NT2/D1 (cell line): Measurements from ENCODE around the gene EMP3.

ENCODE experiments used
- DNase-seq: peaks from one replicate; pipeline ENCODE4 v3.0.0-alpha.2; 2011; ENCODE audit warnings: low read depth, low spot score
- H3K27me3 ChIP-seq: 2 replicates; pipeline ENCODE4 v1.6.0; 2011; ENCODE audit warnings: mild to moderate bottlenecking; ENCODE audit not compliant: insufficient read length, insufficient read depth
- H3K36me3 ChIP-seq: 2 replicates; pipeline ENCODE4 v1.6.1; 2011; ENCODE audit warnings: mild to moderate bottlenecking, low read length, mixed read lengths; ENCODE audit not compliant: insufficient read depth, insufficient read length
- H3K4me1 ChIP-seq: 2 replicates; pipeline ENCODE4 v1.5.1; 2011; ENCODE audit not compliant: insufficient read depth, insufficient read length
- H3K4me3 ChIP-seq: 2 replicates; pipeline ENCODE4 v1.5.1; 2011; ENCODE audit warnings: low read depth; ENCODE audit not compliant: insufficient read length
- H3K9ac ChIP-seq: 2 replicates; pipeline ENCODE4 v1.6.0; 2011; ENCODE audit warnings: low read depth; ENCODE audit not compliant: insufficient read length
- H3K9me3 ChIP-seq: 2 replicates; pipeline ENCODE4 v1.5.1; 2011; ENCODE audit warnings: mild to moderate bottlenecking, low read length; ENCODE audit not compliant: insufficient read depth
- SUZ12 ChIP-seq: IDR thresholded peaks from 2 replicates; pipeline ENCODE4 v1.6.1; 2011; ENCODE audit not compliant: insufficient read length, insufficient read depth; ENCODE audit errors: extremely low read depth
- YY1 ChIP-seq: IDR thresholded peaks from 2 replicates; pipeline ENCODE4 v1.6.1; 2011; ENCODE audit not compliant: insufficient read length, insufficient read depth
- ZNF274 ChIP-seq: IDR thresholded peaks from 2 replicates; pipeline ENCODE4 v1.6.1; 2011; ENCODE audit warnings: mild to moderate bottlenecking, low read depth, low read length

The EMP3 gene

GRCh38 chr19:48350856-48351255 lies 25.5 kb downstream of the EMP3 start:
- H3K4me3 ChIP-seq: no peak overlapping the region
- no peaks in the 10 kb centered on the region for H3K9me3 ChIP-seq
- H3K36me3 ChIP-seq: no peaks in the 10 kb centered on the region
- H3K4me1 ChIP-seq: peaks cover 2% of the 10 kb centered on the region
- DNase-seq: no peak
- no peak overlapping the region for H3K9ac ChIP-seq
- TF ChIP-seq SUZ12 (no peak), ZNF274 (no peak), YY1 (no peak)
- no peaks in the 10 kb centered on the region for H3K27me3 ChIP-seq

- TF ChIP-seq YY1 (no peak), ZNF274 (no peak), SUZ12 (no peak)
- Histone ChIP-seq H3K4me1 (peaks cover 2% of the 10 kb centered on the region), H3K4me3 (no peak overlapping the region), H3K9me3 (no peaks in the 10 kb centered on the region), H3K27me3 (no peaks in the 10 kb centered on the region), H3K9ac (no peak overlapping the region), H3K36me3 (no peaks in the 10 kb centered on the region)
- peak; percentile 50 for DNase-seq
These were observed 26.0 kb downstream of the EMP3 start for GRCh38 chr19:48351341-48351752.

GRCh38 chr19:48353677-48354076 lies 28.3 kb downstream of the EMP3 start:
- Histone ChIP-seq H3K4me3 (no peak overlapping the region), H3K9me3 (no peaks in the 10 kb centered on the region), H3K36me3 (no peaks in the 10 kb centered on the region), H3K27me3 (no peaks in the 10 kb centered on the region), H3K9ac (no peak overlapping the region), H3K4me1 (no peaks in the 10 kb centered on the region)
- TF ChIP-seq YY1 (no peak), ZNF274 (no peak), SUZ12 (no peak)
- no peak for DNase-seq

- Histone ChIP-seq H3K9ac (no peak overlapping the region), H3K9me3 (no peaks in the 10 kb centered on the region), H3K4me1 (no peaks in the 10 kb centered on the region), H3K36me3 (no peaks in the 10 kb centered on the region), H3K4me3 (no peak overlapping the region), H3K27me3 (no peaks in the 10 kb centered on the region)
- no peak for TF ChIP-seq ZNF274
- no peak for TF ChIP-seq YY1
- no peak for TF ChIP-seq SUZ12
- DNase-seq: no peak
These were observed 29.1 kb downstream of the EMP3 start for GRCh38 chr19:48354332-48354992.

GRCh38 chr19:48355365-48355954 lies 30.1 kb downstream of the EMP3 start:
- Histone ChIP-seq H3K4me1 (no peaks in the 10 kb centered on the region), H3K9me3 (no peaks in the 10 kb centered on the region), H3K36me3 (no peaks in the 10 kb centered on the region), H3K4me3 (no peak overlapping the region), H3K27me3 (no peaks in the 10 kb centered on the region), H3K9ac (peak overlapping the region; percentile 42)
- TF ChIP-seq SUZ12 (no peak), YY1 (no peak), ZNF274 (no peak)
- DNase-seq: no peak

- Histone ChIP-seq H3K36me3 (no peaks in the 10 kb centered on the region), H3K4me3 (no peak overlapping the region), H3K9me3 (no peaks in the 10 kb centered on the region), H3K4me1 (no peaks in the 10 kb centered on the region), H3K27me3 (no peaks in the 10 kb centered on the region), H3K9ac (no peak overlapping the region)
- no peak for DNase-seq
- TF ChIP-seq YY1 (no peak), ZNF274 (no peak), SUZ12 (no peak)
These were observed 33.8 kb downstream of the EMP3 start for GRCh38 chr19:48359123-48359522.

GRCh38 chr19:48361912-48362311 lies 36.6 kb downstream of the EMP3 start:
- Histone ChIP-seq H3K4me3 (no peak overlapping the region), H3K27me3 (peaks cover 8% of the 10 kb centered on the region), H3K9me3 (peaks cover 6% of the 10 kb centered on the region; the same call in 1 of the 2 replicates), H3K4me1 (no peaks in the 10 kb centered on the region), H3K36me3 (no peaks in the 10 kb centered on the region), H3K9ac (no peak overlapping the region)
- no peak for DNase-seq
- TF ChIP-seq YY1: no peak
- TF ChIP-seq SUZ12: no peak
- no peak for TF ChIP-seq ZNF274
